ENCODE measurements around the gene MDH2. TPM values are rescaled to one million over a fixed set of nuclear protein-coding genes. Genes with fewer than 3 reads are reported as not detected.
A peak's percentile ranks its signal among the peaks of the same experiment; 100 is the strongest.

Gene MDH2
- total RNA-seq, 4 donors from 2014 or later: 91.3 to 181 (median 105) TPM

- peaks cover 0 to 12% (median 4%) of the 10 kb centered on the region in 4 donors for H3K36me3 ChIP-seq
- DNase-seq (ENCODE audit: extremely low spot score): no peak
- intact Hi-C loops (cut with DNase I): no loop called here
- H3K27me3 ChIP-seq: no peaks in the 10 kb centered on the region
- TF ChIP-seq EP300 (IDR thresholded peaks at IDR 0.05) (no peak), POLR2A (IDR thresholded peaks at IDR 0.05; ENCODE audit: low read depth) (no peak), CTCF (IDR thresholded peaks at IDR 0.05) (no peak), POLR2AphosphoS5 (IDR thresholded peaks at IDR 0.05) (peak in 1 of 2 donors; percentile 11)
- H3K9me3 ChIP-seq: no peaks in the 10 kb centered on the region
- H3K27ac ChIP-seq (replicated peaks in 1 of 4): no peak overlapping the region
- no CpG with 5 or more reads among the region's 5 CpGs for WGBS
- no peak overlapping the region for H3K4me3 ChIP-seq
- peaks cover 0 to 12% (median 6%) of the 10 kb centered on the region in 4 donors for H3K4me1 ChIP-seq
Observed at GRCh38 chr7:76037310-76037709, 10.6 kb upstream of the MDH2 start.

GRCh38 chr7:76040126-76040525 is 7.8 kb upstream of the MDH2 start:
- no peaks in the 10 kb centered on the region for H3K27me3 ChIP-seq
- no peaks in the 10 kb centered on the region for H3K9me3 ChIP-seq
- H3K4me1 ChIP-seq: peaks cover 0 to 13% (median 6%) of the 10 kb centered on the region in 4 donors
- no peak for TF ChIP-seq CTCF (IDR thresholded peaks at IDR 0.05)
- no peak for TF ChIP-seq POLR2A (IDR thresholded peaks at IDR 0.05; ENCODE audit: low read depth)
- no peak for TF ChIP-seq POLR2AphosphoS5 (IDR thresholded peaks at IDR 0.05)
- TF ChIP-seq EP300 (IDR thresholded peaks at IDR 0.05): no peak
- H3K4me3 ChIP-seq: no peak overlapping the region
- H3K36me3 ChIP-seq: peaks cover 0 to 24% (median 4%) of the 10 kb centered on the region in 4 donors
- 92% methylated on average over 6 of the region's 6 CpGs for WGBS
- no peak for DNase-seq (ENCODE audit: extremely low spot score)
- intact Hi-C loops (cut with DNase I): no loop called here
- no peak overlapping the region for H3K27ac ChIP-seq (replicated peaks in 1 of 4)

GRCh38 chr7:76044375-76044865 is 3.5 kb upstream of the MDH2 start:
- DNase-seq (ENCODE audit: extremely low spot score): no peak
- Histone ChIP-seq H3K36me3 (peaks cover 0 to 24% (median 4%) of the 10 kb centered on the region in 4 donors), H3K9me3 (no peaks in the 10 kb centered on the region), H3K27me3 (no peaks in the 10 kb centered on the region), H3K4me3 (no peak overlapping the region), H3K27ac (replicated peaks in 1 of 4) (no peak overlapping the region), H3K4me1 (peaks cover 24 to 34% (median 32%) of the 10 kb centered on the region in 4 donors)
- TF ChIP-seq CTCF (IDR thresholded peaks at IDR 0.05) (no peak), EP300 (IDR thresholded peaks at IDR 0.05) (no peak), POLR2A (IDR thresholded peaks at IDR 0.05; ENCODE audit: low read depth) (no peak), POLR2AphosphoS5 (IDR thresholded peaks at IDR 0.05) (no peak)
- whole genome bisulfite sequencing: 93% methylated on average over 7 of the region's 7 CpGs
- intact Hi-C loops (cut with DNase I): no loop called here

GRCh38 chr7:76047305-76047810 is 548 bp upstream of the MDH2 start:
- intact Hi-C loops (cut with DNase I): no loop called here
- Histone ChIP-seq H3K27ac (replicated peaks in 1 of 4) (peak overlapping the region; percentile 93 to 99 (median 98)), H3K27me3 (no peaks in the 10 kb centered on the region), H3K4me1 (peaks cover 41 to 55% (median 48%) of the 10 kb centered on the region in 4 donors), H3K4me3 (peak overlapping the region; percentile 83 to 100 (median 90)), H3K36me3 (peaks cover 0 to 20% (median 3%) of the 10 kb centered on the region in 4 donors), H3K9me3 (no peaks in the 10 kb centered on the region)
- no peak for DNase-seq (ENCODE audit: extremely low spot score)
- 2% methylated on average over 13 of the region's 21 CpGs for WGBS
- TF ChIP-seq POLR2A (IDR thresholded peaks at IDR 0.05; ENCODE audit: low read depth) (no peak), CTCF (IDR thresholded peaks at IDR 0.05) (no peak), EP300 (IDR thresholded peaks at IDR 0.05) (no peak), POLR2AphosphoS5 (IDR thresholded peaks at IDR 0.05) (no peak)

- TF ChIP-seq POLR2A (IDR thresholded peaks at IDR 0.05; ENCODE audit: low read depth) (no peak), POLR2AphosphoS5 (IDR thresholded peaks at IDR 0.05) (no peak), CTCF (IDR thresholded peaks at IDR 0.05) (no peak), EP300 (IDR thresholded peaks at IDR 0.05) (no peak)
- peaks cover 45 to 65% (median 56%) of the 10 kb centered on the region in 4 donors for H3K4me1 ChIP-seq
- intact Hi-C loops (cut with DNase I): no loop called here
Observed at GRCh38 chr7:76048668-76048988, 722 bp downstream of the MDH2 start.

More at GRCh38 chr7:76048668-76048988, 722 bp downstream of the MDH2 start:
- WGBS: 5% methylated on average over 9 of the region's 9 CpGs
- peak overlapping the region; percentile 93 to 99 (median 98) for H3K27ac ChIP-seq (replicated peaks in 1 of 4)
- H3K9me3 ChIP-seq: no peaks in the 10 kb centered on the region
- DNase-seq (ENCODE audit: extremely low spot score): no peak
- H3K36me3 ChIP-seq: peaks cover 0 to 30% (median 6%) of the 10 kb centered on the region in 4 donors
- peak overlapping the region; percentile 83 to 100 (median 90) for H3K4me3 ChIP-seq
- no peaks in the 10 kb centered on the region for H3K27me3 ChIP-seq
